Kidney capillary endothelial cell (primary cell): ENCODE measurements around the gene PSTPIP2.
"Not testable (repeated sequence)": the region's sequence is repeated elsewhere in the genome, so short reads cannot be mapped to it uniquely, and the experiment has no call there.

ENCODE experiments used
- DNase-seq: peaks from one replicate; pipeline ENCODE4 v3.0.0-alpha.2; 2018; ENCODE audit warnings: low spot score

Gene PSTPIP2

DNA sequence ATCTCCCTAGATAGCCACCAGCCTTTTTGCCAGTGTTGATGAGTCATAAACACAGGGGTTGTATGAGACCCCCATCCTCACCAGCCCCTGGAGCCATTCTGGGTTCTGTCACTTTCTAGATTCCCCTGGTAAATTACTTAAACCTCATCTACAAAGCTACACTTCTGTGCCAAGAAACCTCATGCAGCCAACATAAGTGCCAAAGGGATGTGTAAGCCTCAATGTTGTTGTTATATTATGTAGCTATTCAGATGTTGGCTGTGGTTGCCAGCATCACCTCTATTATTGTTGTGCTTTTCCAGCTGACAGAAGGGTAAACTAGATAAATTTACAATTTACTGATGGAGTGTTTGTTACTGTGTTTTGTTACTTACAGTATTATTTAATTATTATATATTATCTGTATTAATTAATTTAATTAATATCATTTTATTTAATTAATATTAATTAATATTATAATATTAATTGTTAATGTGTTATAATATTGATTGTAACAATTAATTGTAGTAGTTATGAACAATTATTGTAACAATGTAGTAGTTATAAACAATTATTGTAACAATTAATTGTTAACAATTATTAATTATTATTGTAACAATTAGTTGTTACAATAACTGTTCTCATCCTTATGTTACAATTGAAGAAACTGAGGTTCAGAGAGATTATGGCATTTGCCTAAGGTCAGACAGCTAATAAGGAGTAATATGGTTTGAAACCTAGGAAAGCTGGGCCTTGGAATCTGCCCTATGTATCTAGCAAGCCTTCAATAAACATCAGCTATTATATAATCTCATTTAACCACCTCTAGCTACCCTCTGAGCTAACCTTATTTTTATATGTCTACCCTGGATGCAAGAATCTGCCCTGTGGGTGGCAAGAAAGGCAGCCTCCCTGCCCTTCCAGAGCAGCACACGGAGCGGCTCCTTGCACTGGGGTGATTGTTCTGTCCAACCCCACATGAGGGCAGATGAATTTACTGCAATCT lies 36.1 kb downstream of the PSTPIP2 start:
- DNase-seq = no peak

GRCh38 chr18:46034230-46034629 lies 37.8 kb downstream of the PSTPIP2 start:
- DNase-seq = no peak

GRCh38 chr18:46031741-46032140 lies 40.3 kb downstream of the PSTPIP2 start:
- no peak for DNase-seq

DNA sequence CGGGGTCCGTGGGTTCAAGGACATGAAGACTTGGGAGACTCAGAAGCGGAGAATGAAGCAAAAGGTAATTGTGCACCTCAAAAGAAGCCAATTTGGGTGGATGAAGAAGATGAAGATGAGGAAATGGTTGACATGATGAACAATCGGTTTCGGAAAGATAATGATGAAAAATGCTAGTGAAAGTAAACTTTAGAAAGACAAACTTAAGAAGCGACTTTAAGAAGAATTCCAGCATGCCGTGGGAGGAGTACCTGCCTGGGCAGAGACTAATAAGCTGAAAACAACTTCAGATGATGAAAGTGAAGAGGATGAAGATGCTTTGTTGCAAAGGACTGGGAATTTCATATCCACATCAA lies 43.5 kb downstream of the PSTPIP2 start:
- no peak for DNase-seq

- DNase-seq = no peak
Measured at GRCh38 chr18:46019936-46020335, 52.1 kb downstream of the PSTPIP2 start.

DNA sequence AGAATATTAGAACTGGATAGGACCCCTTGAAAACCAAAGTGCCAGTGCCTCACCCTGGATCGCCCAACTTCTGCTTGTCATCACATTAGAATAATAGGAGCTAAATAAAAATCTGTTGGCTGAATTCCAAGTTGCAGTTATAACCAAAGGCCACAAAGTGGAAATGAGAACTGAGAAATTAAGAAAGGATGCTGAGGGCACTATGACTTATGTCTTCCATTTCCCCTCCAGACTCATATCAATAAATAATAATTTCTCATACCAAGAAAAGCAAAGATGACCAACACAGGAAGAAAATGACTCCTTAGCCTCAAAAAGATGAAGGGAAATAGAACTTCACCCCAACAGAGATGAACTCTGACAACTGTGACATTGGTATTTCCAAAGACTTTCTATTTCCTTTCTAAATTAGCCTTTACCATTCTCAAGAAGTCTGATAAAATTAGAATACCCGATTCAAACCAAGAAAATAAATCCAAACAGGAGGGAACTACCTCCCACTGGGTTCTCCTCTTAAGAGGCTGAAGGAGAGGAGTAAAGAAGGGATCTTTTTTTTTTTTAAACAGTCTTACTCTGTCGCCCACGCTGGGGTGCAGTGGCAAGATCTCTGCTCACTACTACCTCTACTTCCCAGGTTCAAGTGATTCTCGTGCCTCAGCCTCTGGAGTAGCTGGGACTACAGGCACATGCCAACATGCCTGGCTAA lies 58.4 kb downstream of the PSTPIP2 start:
- DNase-seq = peak; percentile 17

DNA sequence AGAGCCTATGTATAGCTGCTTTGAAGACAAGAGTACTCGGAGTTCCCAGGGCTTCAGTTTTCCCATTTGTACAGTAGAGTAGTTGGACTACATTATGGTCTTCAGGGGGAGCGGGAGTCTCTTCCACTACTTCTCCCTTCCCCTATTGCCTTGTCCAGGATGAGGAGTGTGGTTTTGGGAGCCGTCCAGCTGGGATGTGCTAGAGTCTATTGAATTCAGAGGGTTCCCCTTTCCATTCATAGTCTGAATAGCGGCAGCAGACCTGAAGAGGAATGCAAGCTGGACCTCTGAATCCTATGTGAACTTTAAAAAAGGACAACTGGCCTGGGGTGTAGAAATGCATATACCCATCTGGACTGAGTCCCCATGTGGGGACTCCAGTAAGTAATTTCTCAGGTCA lies 61.4 kb downstream of the PSTPIP2 start:
- no peak for DNase-seq

- DNase-seq = no peak
Measured at GRCh38 chr18:46010050-46010449, 62.0 kb downstream of the PSTPIP2 start.

- DNase-seq = no peak
Measured at GRCh38 chr18:46009125-46009840, 62.8 kb downstream of the PSTPIP2 start.

DNA sequence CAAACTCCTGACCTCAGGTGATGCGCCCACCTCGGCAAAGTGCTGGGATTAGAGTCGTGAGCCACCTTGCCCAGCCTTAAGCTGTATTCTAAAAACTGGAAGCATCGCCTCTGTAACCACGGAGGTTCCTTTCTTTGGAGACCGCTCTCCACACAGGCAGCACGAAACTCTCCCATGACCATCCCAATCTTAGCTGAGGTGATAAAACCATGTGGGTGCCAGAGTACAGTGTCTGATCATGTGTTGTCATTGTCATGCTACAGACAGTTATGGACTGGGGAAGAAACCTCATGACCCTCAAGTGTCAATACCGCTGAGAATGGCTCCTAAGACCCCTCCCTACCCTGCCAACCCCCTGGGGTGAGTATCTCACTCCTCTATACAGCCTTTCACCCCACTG lies 63.5 kb downstream of the PSTPIP2 start:
- no peak for DNase-seq

DNA sequence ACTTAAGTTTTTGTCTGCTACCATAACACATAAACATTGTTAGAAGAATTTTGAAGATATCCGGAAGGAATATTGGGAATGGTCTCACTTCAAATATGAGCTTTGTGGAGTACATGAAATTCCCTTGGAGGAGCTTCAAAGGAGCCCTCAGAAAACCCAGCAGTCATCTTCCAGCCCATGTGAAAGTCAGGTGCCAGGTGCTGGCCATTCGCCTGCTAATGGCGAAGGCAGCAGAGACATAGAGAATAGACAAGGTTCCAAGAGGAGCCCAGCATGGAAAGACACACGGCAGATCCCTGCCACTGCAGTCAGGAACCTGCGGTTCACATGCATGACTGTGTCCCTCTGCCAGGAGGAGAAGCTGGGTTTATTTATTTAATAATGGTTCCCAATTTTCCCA lies 64.9 kb downstream of the PSTPIP2 start:
- DNase-seq = no peak

DNA sequence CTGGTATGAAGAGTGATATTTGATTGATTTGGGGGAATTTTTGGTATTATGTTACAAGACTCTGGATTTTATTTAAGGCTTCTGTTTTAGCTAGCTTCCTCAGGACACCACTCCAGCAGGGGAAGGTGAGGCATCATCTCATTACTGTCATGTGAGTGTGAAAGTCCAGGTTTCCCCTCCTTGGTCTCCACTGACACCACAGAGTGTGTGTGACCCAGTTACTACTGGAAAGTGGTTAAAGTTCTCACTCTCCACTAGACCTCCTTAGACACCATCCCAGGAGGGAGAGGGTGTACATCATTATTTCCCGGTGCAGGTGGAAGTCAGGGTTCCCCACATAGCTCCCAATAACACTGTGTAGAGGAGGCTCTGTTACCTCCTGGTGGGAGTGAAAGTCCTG lies 69.1 kb downstream of the PSTPIP2 start:
- DNase-seq = no peak

GRCh38 chr18:46001892-46002291 lies 70.2 kb downstream of the PSTPIP2 start:
- DNase-seq = no peak

DNA sequence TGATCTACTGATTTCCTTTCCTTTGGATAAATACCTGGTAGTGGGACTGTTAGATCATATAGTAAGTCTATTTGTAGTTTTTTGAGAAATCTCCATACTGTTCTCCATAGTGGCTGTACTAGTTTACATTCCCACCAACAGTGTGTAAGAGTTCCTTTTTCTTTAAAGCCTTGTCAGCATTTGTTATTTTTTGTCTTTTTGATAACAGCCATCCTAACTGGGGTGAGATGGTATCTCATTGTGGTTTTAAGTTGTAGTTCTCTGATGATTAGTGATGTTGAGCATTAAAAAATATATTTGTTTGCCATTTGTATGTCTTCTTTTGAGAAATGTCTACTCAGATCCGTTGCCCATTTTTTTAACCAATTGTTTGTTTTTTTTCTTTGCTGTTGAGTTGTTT lies 71.0 kb downstream of the PSTPIP2 start:
- no peak for DNase-seq

- no peak for DNase-seq
Measured at GRCh38 chr18:45999536-45999935, 72.5 kb downstream of the PSTPIP2 start.

DNA sequence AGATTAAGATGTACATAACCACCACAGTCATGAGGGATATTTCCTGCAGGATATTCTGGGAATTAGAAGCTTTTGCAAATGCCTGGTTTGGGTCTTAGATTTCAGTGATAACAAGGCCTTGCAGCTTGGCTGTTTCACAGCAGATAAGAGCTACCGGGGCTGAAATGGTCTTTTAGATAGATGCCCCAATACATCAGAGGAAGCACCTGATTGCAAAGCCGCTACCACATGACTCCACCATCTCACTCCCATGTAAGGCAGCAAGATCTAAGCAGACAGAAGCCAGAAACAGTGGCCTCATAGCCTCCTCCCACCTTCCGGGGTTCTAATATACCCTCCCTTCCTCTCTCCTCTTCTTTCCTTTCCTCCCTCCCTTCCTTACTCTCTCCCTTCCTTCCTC lies 73.8 kb downstream of the PSTPIP2 start:
- DNase-seq = no peak

GRCh38 chr18:45997700-45998151 lies 74.3 kb downstream of the PSTPIP2 start:
- no peak for DNase-seq

DNA sequence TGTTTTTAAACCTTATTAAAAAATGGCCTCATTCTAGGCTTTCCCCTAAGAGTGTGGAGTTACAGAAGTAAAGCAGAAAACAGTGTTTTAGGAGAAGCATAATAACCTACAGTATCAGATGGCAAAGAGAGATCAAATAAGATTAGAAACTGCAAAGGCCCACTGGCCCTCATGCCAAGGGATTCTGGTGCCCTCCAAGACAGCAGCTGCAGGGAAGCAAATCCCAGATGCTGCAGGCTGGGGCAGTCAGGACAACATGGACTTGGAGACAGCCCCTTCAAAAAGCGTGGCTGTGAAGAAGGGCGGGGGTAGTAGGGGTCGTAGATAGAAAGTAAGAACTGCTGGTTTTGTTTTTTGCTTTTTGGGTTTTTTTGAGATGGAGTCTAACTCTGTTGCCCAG lies 76.6 kb downstream of the PSTPIP2 start:
- DNase-seq = no peak

DNA sequence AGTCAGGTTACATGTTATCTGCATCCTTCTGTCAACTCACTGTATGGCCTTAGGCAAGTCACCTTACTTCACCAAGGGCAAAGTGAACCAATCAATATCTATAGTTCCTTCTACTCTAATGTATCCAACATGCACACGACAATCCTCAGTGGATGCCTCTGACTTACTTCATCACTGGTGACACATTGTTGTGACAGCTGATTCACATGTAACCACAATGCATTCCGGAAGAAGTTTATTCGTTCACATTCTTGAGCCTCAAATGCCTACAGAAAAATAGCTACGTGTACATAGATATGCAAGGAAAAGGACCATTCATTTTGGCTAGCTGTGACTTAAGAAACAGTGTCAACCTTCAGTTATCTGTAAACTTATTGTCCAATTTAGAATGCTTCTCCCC lies 78.6 kb downstream of the PSTPIP2 start:
- DNase-seq = no peak

GRCh38 chr18:45992527-45992926 lies 79.5 kb downstream of the PSTPIP2 start:
- DNase-seq = not testable (repeated sequence)

DNA sequence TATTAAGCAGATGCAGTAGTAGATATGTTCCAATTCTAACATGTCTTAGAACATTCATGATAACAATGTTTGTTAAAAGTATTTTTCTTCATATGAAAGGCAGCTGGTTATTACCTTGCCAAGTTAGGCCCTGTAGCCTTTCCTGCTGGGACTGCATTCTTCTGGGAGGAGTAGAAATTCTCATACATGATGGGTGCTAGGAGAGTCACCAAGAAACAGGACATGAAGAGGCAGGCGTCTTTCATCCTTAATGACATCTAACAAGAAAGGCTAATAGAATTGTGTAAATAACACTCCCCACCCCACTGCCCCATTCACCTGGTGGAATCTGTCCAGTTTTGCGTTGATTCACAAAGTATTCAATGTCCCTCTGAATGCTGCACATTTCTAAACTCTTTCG lies 80.3 kb downstream of the PSTPIP2 start:
- DNase-seq = no peak

DNA sequence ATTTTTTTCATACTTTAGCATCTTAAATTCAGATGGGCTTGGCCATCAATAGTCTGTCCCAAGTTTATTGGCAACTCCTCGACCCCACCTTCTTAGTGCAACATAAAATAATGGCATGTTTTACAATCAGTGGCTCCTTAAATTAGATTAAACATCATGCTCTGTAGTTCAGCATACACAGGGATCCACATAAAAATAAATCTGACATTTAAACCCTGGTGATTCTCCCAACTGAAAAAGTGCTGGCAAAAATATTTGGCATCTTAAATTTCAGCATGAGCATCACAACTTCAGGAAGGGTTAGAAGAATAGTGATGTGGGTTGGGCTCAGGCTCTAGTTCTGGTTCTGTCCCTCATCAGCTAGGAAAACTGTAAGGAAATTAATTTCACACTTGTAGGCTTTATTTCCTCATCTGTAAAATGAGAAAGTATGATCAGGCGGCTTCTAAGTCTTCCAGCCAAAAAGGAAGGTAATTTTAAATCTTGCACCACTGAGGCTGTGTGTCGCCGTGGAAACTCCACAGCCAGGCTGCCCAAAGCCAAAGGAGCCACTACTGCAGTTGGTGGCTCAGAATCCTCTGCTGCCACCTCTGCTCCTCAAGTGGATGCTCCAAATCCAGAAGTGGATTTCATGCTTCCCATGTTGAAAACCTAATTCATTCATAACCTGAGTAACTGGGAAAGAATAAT lies 87.4 kb downstream of the PSTPIP2 start:
- DNase-seq = no peak
